SK-N-SH (cell line): ENCODE measurements around the gene PHLPP1.

ENCODE experiments used
- EP300 ChIP-seq, 2 experiments: IDR thresholded peaks; 2 replicates each; pipeline versions ENCODE4 v1.4.0 to v1.6.1; 2012; ENCODE audit warnings: borderline replicate concordance in 1 of 2, low read depth in 1 of 2, low read length in 1 of 2
- POLR2AphosphoS5 ChIP-seq: IDR thresholded peaks from 2 replicates; pipeline ENCODE4 v1.6.1; 2012; ENCODE audit warnings: low read depth, low read length
- SMC3 ChIP-seq: IDR thresholded peaks from 2 replicates; pipeline ENCODE4 v1.6.1; 2012; ENCODE audit warnings: low read depth, low read length, improper control_type of control experiment

DNA sequence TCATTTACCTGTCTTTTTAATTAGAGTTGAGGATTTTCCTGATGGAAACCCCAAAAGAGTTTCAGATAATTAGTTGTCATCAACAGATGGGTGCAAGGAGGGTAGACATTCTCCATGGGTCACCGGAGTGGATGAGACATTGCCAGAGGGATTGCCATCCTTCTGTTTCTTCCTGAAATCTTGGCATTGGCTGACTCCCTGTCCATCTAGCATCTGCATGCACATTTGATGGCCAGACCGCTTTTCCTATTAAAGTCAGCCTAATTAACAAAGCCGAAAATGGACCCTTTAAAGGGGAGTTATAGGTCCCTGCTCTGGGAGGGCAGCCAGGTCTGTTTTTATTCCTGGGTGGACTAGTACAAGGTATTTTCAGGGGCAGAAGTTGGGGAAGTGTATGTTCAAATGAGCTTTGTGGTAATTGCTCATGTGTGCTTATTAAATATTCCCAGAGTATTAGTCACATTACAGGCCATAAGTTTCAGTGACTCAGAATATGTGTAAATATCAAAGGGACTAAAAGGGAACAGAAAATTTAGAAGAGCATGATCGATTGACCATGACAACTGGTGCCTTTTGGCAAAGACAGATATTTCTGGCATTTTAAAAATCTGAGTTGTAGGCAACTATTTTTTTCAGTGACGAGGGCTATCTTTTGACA is 209.8 kb downstream of the PHLPP1 start:
- TF ChIP-seq POLR2AphosphoS5 (no peak), SMC3 (no peak), EP300 (IDR thresholded peaks at IDR 0.05; ENCODE audit: borderline replicate concordance in 1 of 2, low read depth in 1 of 2, low read length in 1 of 2) (no peak)
